ENCODE data around the gene SLC2A2. TPM values are rescaled to one million over a fixed set of nuclear protein-coding genes. Genes with fewer than 3 reads are reported as not detected.

SLC2A2 gene
- total RNA-seq, 1 donor from 2014 or later = not detected

GRCh38 chr3:170992854-170993253 lies 33.7 kb downstream of the SLC2A2 start:
- H3K36me3 ChIP-seq (ENCODE audit: control insufficient read depth, insufficient read depth, low read length) = no peaks in the 10 kb centered on the region
- FAIRE-seq = no peak
- DNase-seq (ENCODE audit: low read depth) = peak; percentile 94

GRCh38 chr3:170991664-170992063 lies 34.9 kb downstream of the SLC2A2 start:
- no peak for DNase-seq (ENCODE audit: low read depth)
- Histone ChIP-seq H3K27me3 (ENCODE audit: control insufficient read depth, insufficient read depth, low read length) (no peaks in the 10 kb centered on the region), H3K36me3 (ENCODE audit: control insufficient read depth, insufficient read depth, low read length) (no peaks in the 10 kb centered on the region), H3K4me3 (ENCODE audit: low read depth, low read length) (no peak overlapping the region)
- TF ChIP-seq CTCF (IDR thresholded peaks at IDR 0.05; ENCODE audit: insufficient read depth, low read length, severe bottlenecking) = no peak
- no peak for FAIRE-seq

More at GRCh38 chr3:170992854-170993253, 33.7 kb downstream of the SLC2A2 start:
- no peaks in the 10 kb centered on the region for H3K27me3 ChIP-seq (ENCODE audit: control insufficient read depth, insufficient read depth, low read length)
- no peak overlapping the region for H3K4me3 ChIP-seq (ENCODE audit: low read depth, low read length)
- TF ChIP-seq CTCF (IDR thresholded peaks at IDR 0.05; ENCODE audit: insufficient read depth, low read length, severe bottlenecking) = no peak

GRCh38 chr3:170989100-170989648 lies 37.3 kb downstream of the SLC2A2 start:
- TF ChIP-seq CTCF (IDR thresholded peaks at IDR 0.05; ENCODE audit: insufficient read depth, low read length, severe bottlenecking) = no peak
- no peak for DNase-seq (ENCODE audit: low read depth)
- Histone ChIP-seq H3K4me3 (ENCODE audit: low read depth, low read length) (no peak overlapping the region), H3K36me3 (ENCODE audit: control insufficient read depth, insufficient read depth, low read length) (no peaks in the 10 kb centered on the region), H3K27me3 (ENCODE audit: control insufficient read depth, insufficient read depth, low read length) (no peaks in the 10 kb centered on the region)
- FAIRE-seq = no peak

GRCh38 chr3:170988378-170988777 lies 38.1 kb downstream of the SLC2A2 start:
- DNase-seq (ENCODE audit: low read depth) = no peak
- TF ChIP-seq CTCF (IDR thresholded peaks at IDR 0.05; ENCODE audit: insufficient read depth, low read length, severe bottlenecking) = no peak
- no peaks in the 10 kb centered on the region for H3K36me3 ChIP-seq (ENCODE audit: control insufficient read depth, insufficient read depth, low read length)
- no peak for FAIRE-seq
- no peaks in the 10 kb centered on the region for H3K27me3 ChIP-seq (ENCODE audit: control insufficient read depth, insufficient read depth, low read length)
- no peak overlapping the region for H3K4me3 ChIP-seq (ENCODE audit: low read depth, low read length)

GRCh38 chr3:170985304-170985703 lies 41.2 kb downstream of the SLC2A2 start:
- FAIRE-seq (no peak), DNase-seq (ENCODE audit: low read depth) (no peak)
- no peaks in the 10 kb centered on the region for H3K27me3 ChIP-seq (ENCODE audit: control insufficient read depth, insufficient read depth, low read length)
- no peak for TF ChIP-seq CTCF (IDR thresholded peaks at IDR 0.05; ENCODE audit: insufficient read depth, low read length, severe bottlenecking)
- H3K36me3 ChIP-seq (ENCODE audit: control insufficient read depth, insufficient read depth, low read length) = no peaks in the 10 kb centered on the region
- H3K4me3 ChIP-seq (ENCODE audit: low read depth, low read length) = no peak overlapping the region

GRCh38 chr3:170982733-170983132 lies 43.8 kb downstream of the SLC2A2 start:
- no peaks in the 10 kb centered on the region for H3K36me3 ChIP-seq (ENCODE audit: control insufficient read depth, insufficient read depth, low read length)
- FAIRE-seq = no peak
- TF ChIP-seq CTCF (IDR thresholded peaks at IDR 0.05; ENCODE audit: insufficient read depth, low read length, severe bottlenecking) = no peak

More at GRCh38 chr3:170982733-170983132, 43.8 kb downstream of the SLC2A2 start:
- no peak overlapping the region for H3K4me3 ChIP-seq (ENCODE audit: low read depth, low read length)
- no peaks in the 10 kb centered on the region for H3K27me3 ChIP-seq (ENCODE audit: control insufficient read depth, insufficient read depth, low read length)
- DNase-seq (ENCODE audit: low read depth) = no peak

All from bronchial epithelial cell (primary cell).